Astrocyte of the cerebellum (primary cell): Measurements from ENCODE around the gene RAB4B.

Source experiments
- DNase-seq: peaks from one replicate; pipeline ENCODE4 v3.0.0-alpha.2; 2011; ENCODE audit warnings: low read depth
- H3K4me3 ChIP-seq: 2 replicates; pipeline ENCODE4 v1.5.1; 2011; ENCODE audit warnings: mild to moderate bottlenecking, low read depth, low read length, moderate library complexity
- in situ Hi-C: cut with HindIII; loops from 2 replicates; pipeline ENCODE4 v1.10.0; 2017; ENCODE audit warnings: low sequenced_read_pairs
- TF ChIP-seq, protein P1 (sequence below): IDR thresholded peaks from 2 replicates; pipeline ENCODE4 v1.5.1; 2012; ENCODE audit warnings: low read length, low read depth, moderate library complexity, mild to moderate bottlenecking; ENCODE audit errors: missing control alignments

The RAB4B gene

DNA sequence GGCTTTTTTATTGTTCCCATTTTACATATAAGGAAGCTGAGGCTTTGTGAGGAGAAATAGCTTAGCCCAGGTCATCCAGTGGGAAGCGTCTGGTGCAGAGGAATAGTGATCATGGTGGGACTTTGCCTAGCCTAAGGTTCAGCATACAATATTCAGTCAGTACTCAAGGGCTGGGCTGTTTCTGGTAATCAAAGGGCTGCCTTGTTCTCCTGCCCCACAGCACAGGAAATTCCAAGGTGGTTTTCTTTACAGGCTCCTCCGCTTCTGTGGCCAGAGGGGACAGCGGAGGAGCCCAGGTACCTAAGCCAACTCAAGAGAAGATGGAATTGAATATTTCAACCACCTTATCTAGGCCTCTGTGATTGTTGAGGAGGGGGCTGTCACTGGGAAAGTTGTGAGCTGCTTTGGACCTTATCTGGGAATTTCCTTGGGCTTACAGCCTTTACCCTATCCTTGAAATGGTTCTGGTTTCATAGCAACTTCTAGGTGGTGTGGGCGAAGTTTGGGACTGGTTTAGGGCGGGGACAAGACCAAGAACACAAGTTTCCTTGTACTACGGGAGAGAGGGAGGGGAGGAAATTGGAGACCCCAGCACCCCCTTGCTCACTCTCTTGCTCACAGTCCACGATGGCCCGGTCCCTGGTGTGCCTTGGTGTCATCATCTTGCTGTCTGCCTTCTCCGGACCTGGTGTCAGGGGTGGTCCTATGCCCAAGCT lies 3.0 kb upstream of the RAB4B start, which contains the start of gene MIA:
TSS of gene MIA (plus strand) at position 606 of the 716 bp plus-strand sequence. CDS start at position 628, 22 bp downstream.
- TF ChIP-seq, protein P1, sequence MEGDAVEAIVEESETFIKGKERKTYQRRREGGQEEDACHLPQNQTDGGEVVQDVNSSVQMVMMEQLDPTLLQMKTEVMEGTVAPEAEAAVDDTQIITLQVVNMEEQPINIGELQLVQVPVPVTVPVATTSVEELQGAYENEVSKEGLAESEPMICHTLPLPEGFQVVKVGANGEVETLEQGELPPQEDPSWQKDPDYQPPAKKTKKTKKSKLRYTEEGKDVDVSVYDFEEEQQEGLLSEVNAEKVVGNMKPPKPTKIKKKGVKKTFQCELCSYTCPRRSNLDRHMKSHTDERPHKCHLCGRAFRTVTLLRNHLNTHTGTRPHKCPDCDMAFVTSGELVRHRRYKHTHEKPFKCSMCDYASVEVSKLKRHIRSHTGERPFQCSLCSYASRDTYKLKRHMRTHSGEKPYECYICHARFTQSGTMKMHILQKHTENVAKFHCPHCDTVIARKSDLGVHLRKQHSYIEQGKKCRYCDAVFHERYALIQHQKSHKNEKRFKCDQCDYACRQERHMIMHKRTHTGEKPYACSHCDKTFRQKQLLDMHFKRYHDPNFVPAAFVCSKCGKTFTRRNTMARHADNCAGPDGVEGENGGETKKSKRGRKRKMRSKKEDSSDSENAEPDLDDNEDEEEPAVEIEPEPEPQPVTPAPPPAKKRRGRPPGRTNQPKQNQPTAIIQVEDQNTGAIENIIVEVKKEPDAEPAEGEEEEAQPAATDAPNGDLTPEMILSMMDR, result no peak
- in situ Hi-C loops, result no loop called here
- no peak for DNase-seq
- H3K4me3 ChIP-seq, result no peak within 1 kb of the TSS

DNA sequence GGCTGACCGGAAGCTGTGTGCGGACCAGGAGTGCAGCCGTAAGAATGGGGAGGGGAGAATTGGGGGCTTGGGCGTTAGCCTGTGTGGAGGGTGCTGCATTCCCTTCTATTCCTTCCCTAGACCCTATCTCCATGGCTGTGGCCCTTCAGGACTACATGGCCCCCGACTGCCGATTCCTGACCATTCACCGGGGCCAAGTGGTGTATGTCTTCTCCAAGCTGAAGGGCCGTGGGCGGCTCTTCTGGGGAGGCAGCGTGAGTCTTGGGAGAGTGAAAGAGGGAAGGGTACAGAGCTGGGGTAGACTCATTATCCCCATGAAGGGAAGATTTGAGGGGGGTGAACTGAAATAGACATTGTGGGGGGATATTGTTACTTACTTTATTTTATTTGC lies 2.4 kb upstream of the RAB4B start:
- DNase-seq, result no peak
- in situ Hi-C loops, result no loop called here
- H3K4me3 ChIP-seq, result no peak overlapping the region
- TF ChIP-seq, protein P1, result no peak

DNA sequence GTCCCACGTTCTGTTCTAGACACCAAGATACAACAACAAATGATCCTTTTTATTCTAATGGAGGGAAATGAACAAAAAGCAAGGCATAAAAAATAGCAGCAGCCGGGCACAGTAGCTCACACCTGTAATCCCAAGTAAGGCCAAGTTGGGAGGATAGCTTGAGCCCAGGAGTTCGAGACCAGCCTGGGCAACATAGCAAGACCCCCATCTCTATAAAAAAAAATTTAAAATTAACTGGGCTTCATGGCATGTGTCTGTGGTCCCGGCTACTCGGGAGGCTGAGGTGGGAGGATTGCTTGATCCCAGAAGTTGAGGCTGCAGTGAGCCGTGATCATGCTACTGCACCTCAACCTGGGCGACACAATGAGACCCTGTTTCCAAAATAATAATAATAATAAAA lies 1.7 kb upstream of the RAB4B start:
- in situ Hi-C loops, result no loop called here
- TF ChIP-seq, protein P1, result no peak
- no peak overlapping the region for H3K4me3 ChIP-seq
- no peak for DNase-seq

DNA sequence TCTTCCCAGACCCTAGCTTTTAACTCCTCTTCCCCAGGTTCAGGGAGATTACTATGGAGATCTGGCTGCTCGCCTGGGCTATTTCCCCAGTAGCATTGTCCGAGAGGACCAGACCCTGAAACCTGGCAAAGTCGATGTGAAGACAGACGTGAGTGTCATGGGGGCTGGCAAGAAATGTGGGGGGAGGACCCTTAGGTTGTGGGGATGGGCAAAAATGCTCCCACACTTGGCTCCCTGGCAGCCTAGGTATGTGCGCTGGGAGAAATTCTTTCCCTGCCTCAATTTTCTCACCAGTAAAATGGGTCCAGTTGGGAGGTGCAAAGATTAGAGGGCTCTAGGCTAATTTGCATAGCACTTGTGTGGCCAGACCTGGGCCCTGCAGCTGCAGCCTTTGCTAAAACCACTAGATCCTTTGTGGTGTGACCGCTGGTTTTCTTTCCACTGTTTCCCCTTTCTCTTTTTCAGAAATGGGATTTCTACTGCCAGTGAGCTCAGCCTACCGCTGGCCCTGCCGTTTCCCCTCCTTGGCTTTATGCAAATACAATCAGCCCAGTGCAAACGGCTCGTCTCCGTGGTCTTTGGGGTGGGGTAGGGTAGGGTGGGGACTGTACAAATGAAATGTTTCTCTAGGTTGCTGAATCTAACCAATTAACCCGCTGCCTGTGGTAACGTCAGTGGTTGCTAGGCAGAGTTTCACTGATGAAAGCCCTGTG lies 959 bp upstream of the RAB4B start:
- in situ Hi-C loops, result no loop called here
- peak overlapping the region; percentile 70 for H3K4me3 ChIP-seq
- TF ChIP-seq, protein P1, result no peak
- DNase-seq, result peak; percentile 91

DNA sequence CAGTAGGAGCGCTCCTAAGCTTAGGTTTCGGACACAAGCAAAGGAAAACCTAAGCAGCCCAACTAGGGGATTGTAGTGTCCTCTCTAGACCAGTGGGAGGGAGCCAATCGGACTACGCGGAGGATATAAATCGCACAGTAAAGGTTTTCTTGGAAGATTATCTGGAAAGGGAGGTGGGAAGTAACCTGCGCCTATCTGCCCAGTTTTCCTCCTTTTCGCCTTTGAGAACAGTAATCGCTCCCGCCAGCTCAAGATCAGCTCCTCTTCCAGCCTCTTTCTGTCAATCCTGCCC lies 456 bp upstream of the RAB4B start:
- in situ Hi-C loops, result no loop called here

DNA sequence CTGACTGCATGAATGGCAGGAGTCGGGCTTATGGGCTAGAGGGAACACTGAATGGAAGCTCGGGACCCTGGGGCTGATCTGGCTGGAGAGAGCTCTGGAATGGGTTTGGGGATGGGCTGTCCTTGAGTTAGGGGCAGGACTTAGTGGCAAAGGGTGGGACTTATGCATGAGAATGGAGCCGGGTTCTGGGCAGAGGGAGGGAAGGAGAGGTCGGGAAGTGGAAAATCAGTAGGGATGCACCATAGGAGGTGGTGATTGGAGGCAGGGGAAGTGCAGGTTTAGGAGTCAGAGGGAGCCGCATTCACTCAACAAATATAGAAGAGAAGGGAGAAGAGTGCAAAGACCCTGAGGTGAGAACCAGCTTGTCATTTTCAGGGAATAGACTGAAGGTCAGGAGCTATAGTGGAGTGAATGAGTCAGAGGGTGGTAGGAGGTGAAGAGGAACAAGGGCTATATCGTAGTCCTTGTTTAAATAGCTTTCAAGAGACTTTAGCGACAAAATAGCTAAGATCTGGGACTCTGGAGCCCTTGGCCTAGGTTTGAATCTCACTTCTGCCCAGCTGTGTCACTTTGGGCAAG lies 748 bp downstream of the RAB4B start:
- DNase-seq, result no peak
- TF ChIP-seq, protein P1, result no peak
- in situ Hi-C loops, result no loop called here
- H3K4me3 ChIP-seq, result peak overlapping the region; percentile 70

More for the DNA sequence above, 456 bp upstream of the RAB4B start:
- DNase-seq, result no peak
- peak overlapping the region; percentile 70 for H3K4me3 ChIP-seq
- TF ChIP-seq, protein P1, result no peak
